Measurements from ENCODE around the gene NDST1.

GRCh38 chr5:150590979-150591695, 83.2 kb downstream of the NDST1 start:
- TF ChIP-seq, protein P1, sequence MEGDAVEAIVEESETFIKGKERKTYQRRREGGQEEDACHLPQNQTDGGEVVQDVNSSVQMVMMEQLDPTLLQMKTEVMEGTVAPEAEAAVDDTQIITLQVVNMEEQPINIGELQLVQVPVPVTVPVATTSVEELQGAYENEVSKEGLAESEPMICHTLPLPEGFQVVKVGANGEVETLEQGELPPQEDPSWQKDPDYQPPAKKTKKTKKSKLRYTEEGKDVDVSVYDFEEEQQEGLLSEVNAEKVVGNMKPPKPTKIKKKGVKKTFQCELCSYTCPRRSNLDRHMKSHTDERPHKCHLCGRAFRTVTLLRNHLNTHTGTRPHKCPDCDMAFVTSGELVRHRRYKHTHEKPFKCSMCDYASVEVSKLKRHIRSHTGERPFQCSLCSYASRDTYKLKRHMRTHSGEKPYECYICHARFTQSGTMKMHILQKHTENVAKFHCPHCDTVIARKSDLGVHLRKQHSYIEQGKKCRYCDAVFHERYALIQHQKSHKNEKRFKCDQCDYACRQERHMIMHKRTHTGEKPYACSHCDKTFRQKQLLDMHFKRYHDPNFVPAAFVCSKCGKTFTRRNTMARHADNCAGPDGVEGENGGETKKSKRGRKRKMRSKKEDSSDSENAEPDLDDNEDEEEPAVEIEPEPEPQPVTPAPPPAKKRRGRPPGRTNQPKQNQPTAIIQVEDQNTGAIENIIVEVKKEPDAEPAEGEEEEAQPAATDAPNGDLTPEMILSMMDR (conservative IDR thresholded peaks at IDR 0.05): no peak
- TF ChIP-seq ZFX (IDR thresholded peaks at IDR 0.05): no peak
